Aorta (tissue), 5 donors: ENCODE measurements around the gene C2orf81. TPM values are rescaled to one million over a fixed set of nuclear protein-coding genes. Genes with fewer than 3 reads are reported as not detected.
"Not testable (repeated sequence)": the region's sequence is repeated elsewhere in the genome, so short reads cannot be mapped to it uniquely, and the experiment has no call there.

Experiments
- ATAC-seq: fragments of 200-7000 bp; cut with Tn5 transposase; one replicate; pipeline ENCODE4 v1.9.1; 2022; ENCODE audit warnings: moderate library complexity; ENCODE audit not compliant: low FRiP score
- DNase-seq, 2 donors: peaks; one replicate each; pipeline ENCODE4 v3.0.0-alpha.2; 2020
- H3K27ac ChIP-seq, 2 donors: one replicate each; pipeline ENCODE4 v1.5.1; 2013; ENCODE audit warnings: low read length in 2 of 2, mild to moderate bottlenecking in 2 of 2, moderate library complexity in 2 of 2, control low read depth in 1 of 2, inconsistent platforms in 1 of 2, low read depth in 1 of 2
- H3K27me3 ChIP-seq, 2 donors: one replicate each; pipeline ENCODE4 v1.6.1; 2013; ENCODE audit warnings: control low read depth in 1 of 2, low read length in 1 of 2, mild to moderate bottlenecking in 1 of 2, moderate library complexity in 1 of 2; ENCODE audit not compliant: insufficient read depth in 2 of 2, control insufficient read depth in 1 of 2
- H3K36me3 ChIP-seq, 2 donors: one replicate each; pipeline ENCODE4 v1.6.1; 2013; ENCODE audit warnings: control low read depth in 1 of 2, low read length in 1 of 2, mild to moderate bottlenecking in 1 of 2; ENCODE audit not compliant: insufficient read depth in 2 of 2, control insufficient read depth in 1 of 2
- H3K4me1 ChIP-seq, 2 donors: one replicate each; pipeline ENCODE4 v1.6.1; 2013; ENCODE audit warnings: low read length in 2 of 2, control low read depth in 1 of 2, mild to moderate bottlenecking in 1 of 2, moderate library complexity in 1 of 2; ENCODE audit not compliant: insufficient read depth in 2 of 2, control insufficient read depth in 1 of 2
- H3K4me3 ChIP-seq, 2 donors: one replicate each; pipeline ENCODE4 v1.5.1; 2013; ENCODE audit warnings: low read length in 2 of 2, control low read depth in 1 of 2, mild to moderate bottlenecking in 1 of 2
- H3K9me3 ChIP-seq: one replicate; pipeline ENCODE4 v1.6.1; 2013; ENCODE audit warnings: mild to moderate bottlenecking, low read length; ENCODE audit not compliant: control insufficient read depth
- WGBS, 2 donors: extraction: QIAGEN DNeasy Blood & Tissue Kit; methylation state at CpG; one replicate each; pipeline ENCODE4 v1.1.7; 2013; 5-methylcytosine and 5-hydroxymethylcytosine counted together
- intact Hi-C, 2 donors: fragments of 100-400 bp; cut with DNase I; formaldehyde crosslinking; loops; one replicate each; pipeline versions ENCODE4 v1.14.2 to v1.15.0; 2022
- polyA plus RNA-seq, 2 donors: library from polyadenylated mRNA; stranded (reverse); fragments of 200-250 nt; gene quantifications; one replicate each; pipeline ENCODE4 v1.2.3, GENCODE V29; 2013
- total RNA-seq, 2 donors: library from RNA; stranded (reverse); fragmentation: NEBNext Ultra II Directional; extraction: Animal tissue kit (Norgen Biotek cat#: 25700); gene quantifications; one replicate each; pipeline ENCODE4 v1.2.1, GENCODE V29; 2021
- donor health status: healthy with polysubstance abuse.
- donor health status: Bipolar disorder and iron deficiency.
- donor health status: DM: no; HTN: no; CAD: no.
- donor health status: DM: no; HTN: no; CAD: no.
- donor health status: DM: yes; HTN: yes; CAD: no.

C2orf81 gene
- total and polyA plus RNA-seq, 4 donors, result 1.3 to 4.5 (median 2.2) TPM

GRCh38 chr2:74426181-74426758 lies 4.9 kb upstream of the C2orf81 start:
- Histone ChIP-seq H3K27me3 (no peaks in the 10 kb centered on the region), H3K9me3 (no peaks in the 10 kb centered on the region), H3K36me3 (no peaks in the 10 kb centered on the region), H3K27ac (no peak overlapping the region), H3K4me1 (no peaks in the 10 kb centered on the region), H3K4me3 (no peak overlapping the region)
- DNase-seq, result no peak
- WGBS, 2 donors, result 80% methylated on average over 14 of the region's 14 CpGs
- ATAC-seq, result no peak
- intact Hi-C loops, result no loop called here

DNA sequence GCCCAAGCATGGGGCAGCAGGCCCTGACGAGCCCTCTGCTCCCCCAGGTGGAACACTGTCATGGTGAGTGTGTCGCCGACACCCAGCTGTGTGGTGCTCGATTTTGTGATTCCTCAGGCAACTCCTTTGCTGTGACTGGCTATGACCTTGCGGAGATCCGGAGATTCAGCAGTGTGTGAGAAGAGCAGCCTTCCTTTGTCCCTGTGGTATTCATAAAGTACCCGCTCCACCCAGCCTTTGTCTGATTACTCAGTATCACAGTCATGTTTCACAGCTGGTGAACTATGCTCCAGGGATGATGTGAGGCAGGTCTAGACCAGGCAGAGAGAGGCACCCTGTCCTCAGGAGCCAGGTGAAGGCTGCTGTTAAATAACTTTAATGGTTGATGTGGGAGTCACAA lies 4.1 kb upstream of the C2orf81 start:
- Histone ChIP-seq H3K27me3 (no peaks in the 10 kb centered on the region), H3K27ac (no peak overlapping the region), H3K4me3 (no peak overlapping the region), H3K36me3 (no peaks in the 10 kb centered on the region), H3K9me3 (no peaks in the 10 kb centered on the region), H3K4me1 (no peaks in the 10 kb centered on the region)
- 79 to 82% methylated on average over 7 of the region's 7 CpGs for WGBS, 2 donors
- ATAC-seq, result no peak
- DNase-seq, result no peak
- intact Hi-C loops, result no loop called here

GRCh38 chr2:74424995-74425406 lies 3.6 kb upstream of the C2orf81 start:
- H3K4me1 ChIP-seq, result no peaks in the 10 kb centered on the region
- no peak for DNase-seq
- H3K27me3 ChIP-seq, result no peaks in the 10 kb centered on the region
- WGBS, 2 donors, result 73 to 87% methylated on average over 5 of the region's 5 CpGs
- H3K27ac ChIP-seq, result no peak overlapping the region
- ATAC-seq, result no peak
- H3K4me3 ChIP-seq, result no peak overlapping the region
- H3K9me3 ChIP-seq, result no peaks in the 10 kb centered on the region
- H3K36me3 ChIP-seq, result no peaks in the 10 kb centered on the region
- intact Hi-C loops, result no loop called here

GRCh38 chr2:74424139-74424992 lies 2.9 kb upstream of the C2orf81 start:
- H3K27me3 ChIP-seq, result no peaks in the 10 kb centered on the region
- no peak overlapping the region for H3K27ac ChIP-seq
- H3K36me3 ChIP-seq, result no peaks in the 10 kb centered on the region
- no peak overlapping the region for H3K4me3 ChIP-seq
- 71 to 73% methylated on average over 5 of the region's 5 CpGs for WGBS, 2 donors
- DNase-seq (peak in 1 of 2 donors; percentile 11), ATAC-seq (no peak)
- intact Hi-C loops, result no loop called here
- H3K4me1 ChIP-seq, result no peaks in the 10 kb centered on the region
- no peaks in the 10 kb centered on the region for H3K9me3 ChIP-seq

GRCh38 chr2:74423231-74424095 lies 2.0 kb upstream of the C2orf81 start:
- H3K36me3 ChIP-seq, result no peaks in the 10 kb centered on the region
- no peaks in the 10 kb centered on the region for H3K4me1 ChIP-seq
- intact Hi-C loops, result no loop called here
- ATAC-seq, result no peak
- H3K9me3 ChIP-seq, result no peaks in the 10 kb centered on the region
- H3K27ac ChIP-seq, result no peak overlapping the region
- H3K4me3 ChIP-seq, result no peak overlapping the region
- 60 to 69% methylated on average over 9 of the region's 9 CpGs for WGBS, 2 donors
- H3K27me3 ChIP-seq, result no peaks in the 10 kb centered on the region
- no peak for DNase-seq

GRCh38 chr2:74420443-74421103 lies 846 bp downstream of the C2orf81 start:
- H3K4me3 ChIP-seq, H3K9me3 ChIP-seq, H3K27me3 ChIP-seq, DNase-seq, intact Hi-C loops, ATAC-seq, H3K27ac ChIP-seq, H3K36me3 ChIP-seq, H3K4me1 ChIP-seq: not testable (repeated sequence)
- WGBS, 2 donors, result 78 to 79% methylated on average over 18 to 19 of the region's 19 CpGs

- intact Hi-C loops, result no loop called here
- no peak for DNase-seq
- Histone ChIP-seq H3K4me3 (no peak overlapping the region), H3K4me1 (no peaks in the 10 kb centered on the region), H3K27me3 (no peaks in the 10 kb centered on the region), H3K9me3 (no peaks in the 10 kb centered on the region), H3K27ac (no peak overlapping the region), H3K36me3 (no peaks in the 10 kb centered on the region)
- no peak for ATAC-seq
- WGBS, 2 donors, result 87 to 89% methylated on average over 2 of the region's 2 CpGs
Measured at GRCh38 chr2:74420006-74420405, 1.4 kb downstream of the C2orf81 start.

- Histone ChIP-seq H3K36me3 (no peaks in the 10 kb centered on the region), H3K4me1 (no peaks in the 10 kb centered on the region), H3K9me3 (no peaks in the 10 kb centered on the region), H3K27me3 (no peaks in the 10 kb centered on the region), H3K4me3 (no peak overlapping the region), H3K27ac (no peak overlapping the region)
- WGBS, 2 donors, result 56 to 63% methylated on average over 1 of the region's 1 CpG
- intact Hi-C loops, result no loop called here
- DNase-seq (no peak), ATAC-seq (no peak)
Measured at GRCh38 chr2:74419345-74419744, 2.1 kb downstream of the C2orf81 start.
